OCI-LY3 (cell line): ENCODE data around the gene NDST1.

Experiments
- EZH2phosphoT487 ChIP-seq: fragments of 200-600 bp; shearing (Covaris generic); IDR thresholded peaks from 2 replicates; pipeline ENCODE4 v1.6.1; 2018; ENCODE audit warnings: antibody characterized with exemption, mixed run types, low read depth
- TF ChIP-seq, protein P1 (sequence below): fragments of 200-600, 300-600 bp; sonication (generic); IDR thresholded peaks from 2 replicates; pipeline ENCODE4 v1.5.1; 2014; ENCODE audit warnings: antibody characterized with exemption, low read length, low read depth

DNA sequence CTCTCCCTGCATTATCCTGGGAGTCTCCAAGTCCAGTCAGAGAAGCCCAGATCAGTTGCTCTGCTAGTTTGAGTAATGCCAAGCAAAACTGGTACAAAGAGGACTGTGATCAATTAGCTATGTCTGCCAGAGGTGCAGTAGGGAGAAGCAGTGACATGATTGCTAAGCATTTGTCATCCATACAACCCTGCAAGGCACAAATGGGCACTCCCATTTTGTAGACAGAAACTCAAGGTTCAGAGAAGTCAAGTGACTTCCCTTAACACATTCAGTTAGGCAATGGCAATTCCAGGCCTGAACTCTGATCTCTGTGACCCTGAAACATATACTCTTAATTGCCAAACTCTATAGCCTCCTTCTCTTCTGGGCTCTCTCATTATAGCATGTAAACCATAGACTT, 34.0 kb downstream of the NDST1 start:
- TF ChIP-seq, protein P1, sequence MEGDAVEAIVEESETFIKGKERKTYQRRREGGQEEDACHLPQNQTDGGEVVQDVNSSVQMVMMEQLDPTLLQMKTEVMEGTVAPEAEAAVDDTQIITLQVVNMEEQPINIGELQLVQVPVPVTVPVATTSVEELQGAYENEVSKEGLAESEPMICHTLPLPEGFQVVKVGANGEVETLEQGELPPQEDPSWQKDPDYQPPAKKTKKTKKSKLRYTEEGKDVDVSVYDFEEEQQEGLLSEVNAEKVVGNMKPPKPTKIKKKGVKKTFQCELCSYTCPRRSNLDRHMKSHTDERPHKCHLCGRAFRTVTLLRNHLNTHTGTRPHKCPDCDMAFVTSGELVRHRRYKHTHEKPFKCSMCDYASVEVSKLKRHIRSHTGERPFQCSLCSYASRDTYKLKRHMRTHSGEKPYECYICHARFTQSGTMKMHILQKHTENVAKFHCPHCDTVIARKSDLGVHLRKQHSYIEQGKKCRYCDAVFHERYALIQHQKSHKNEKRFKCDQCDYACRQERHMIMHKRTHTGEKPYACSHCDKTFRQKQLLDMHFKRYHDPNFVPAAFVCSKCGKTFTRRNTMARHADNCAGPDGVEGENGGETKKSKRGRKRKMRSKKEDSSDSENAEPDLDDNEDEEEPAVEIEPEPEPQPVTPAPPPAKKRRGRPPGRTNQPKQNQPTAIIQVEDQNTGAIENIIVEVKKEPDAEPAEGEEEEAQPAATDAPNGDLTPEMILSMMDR: no peak
- TF ChIP-seq EZH2phosphoT487: no peak
